ENCODE data around the gene RNF217.
"Not testable (repeated sequence)": the region's sequence is repeated elsewhere in the genome, so short reads cannot be mapped to it uniquely, and the experiment has no call there.

Gene RNF217

DNA sequence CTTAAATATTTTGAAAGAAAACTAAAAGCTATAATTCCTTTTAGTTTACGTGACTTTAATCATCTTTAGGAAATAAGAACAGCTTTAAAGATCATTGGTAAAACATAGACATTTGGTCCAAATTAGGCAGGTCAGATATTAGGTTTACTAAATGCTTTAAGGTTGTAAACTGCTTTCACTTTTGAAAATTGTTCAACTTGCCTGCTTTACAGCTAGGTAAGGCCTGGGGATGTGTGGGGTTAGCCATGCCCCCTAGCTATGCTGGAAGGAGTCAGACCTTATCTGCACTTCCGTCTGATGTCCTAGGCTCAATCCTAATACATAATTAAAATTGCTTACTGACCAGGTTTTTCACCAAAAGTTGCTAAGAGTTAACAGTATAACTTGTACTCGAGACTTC lies 160.8 kb downstream of the RNF217 start:
- no peak for DNase-seq (ENCODE audit: low read depth)

DNA sequence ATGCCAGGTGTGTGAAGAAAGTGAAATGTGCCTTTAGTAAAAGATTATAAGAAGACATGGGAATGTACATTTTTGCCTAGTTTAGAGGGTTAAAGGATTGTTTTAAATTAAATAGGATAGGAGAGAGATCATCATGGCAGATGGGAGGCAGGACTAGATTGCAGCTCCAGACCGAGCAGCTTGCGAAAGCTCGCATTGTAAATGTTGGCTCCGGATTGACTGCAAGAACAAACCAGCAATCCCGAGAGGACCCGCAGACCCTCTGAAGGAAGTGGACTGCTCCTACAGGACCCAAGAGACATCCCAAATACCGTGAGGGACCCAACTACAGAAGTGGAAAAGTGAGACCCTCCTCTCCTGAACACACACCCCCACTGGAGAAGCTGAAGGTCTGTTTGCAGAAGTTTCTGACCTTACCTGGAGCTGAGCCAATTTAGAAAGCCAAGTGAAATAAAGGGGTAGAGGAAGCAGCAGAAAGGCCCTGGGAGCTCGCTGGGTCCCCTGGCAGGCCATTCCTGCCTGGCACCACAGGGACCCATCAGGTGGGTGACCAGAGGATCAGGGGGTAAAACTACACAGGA lies 161.3 kb downstream of the RNF217 start:
- DNase-seq (ENCODE audit: low read depth), result no peak

DNA sequence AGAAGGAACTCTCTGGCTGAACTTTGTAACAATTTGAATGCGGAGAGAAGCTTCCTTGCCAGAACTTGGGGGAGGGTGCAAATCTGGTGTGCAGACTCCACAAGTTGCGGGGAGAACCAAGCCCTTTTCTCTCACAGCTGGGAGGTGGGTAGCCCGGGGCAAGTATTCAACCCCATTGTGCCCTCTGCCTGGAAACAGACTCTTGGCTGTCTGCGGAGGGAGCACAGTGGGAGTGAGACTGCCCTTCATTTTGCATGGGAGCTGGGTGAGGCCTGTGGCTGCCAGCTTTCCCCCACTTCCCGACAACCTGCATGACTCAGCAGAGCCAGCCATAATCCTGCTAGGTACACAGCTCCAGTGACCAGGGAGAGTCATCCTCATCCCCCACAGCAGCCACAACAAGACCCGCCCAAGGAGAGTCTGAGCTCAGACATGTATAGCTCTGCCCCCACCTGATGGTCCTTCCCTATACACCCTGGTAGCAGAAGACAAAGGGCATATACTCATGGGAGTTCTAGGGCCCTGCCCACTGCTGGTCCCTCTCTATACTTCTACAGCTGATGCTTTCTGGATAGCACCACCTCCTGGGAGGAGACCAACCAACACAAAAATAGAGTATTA lies 161.9 kb downstream of the RNF217 start:
- DNase-seq (ENCODE audit: low read depth), result no peak

DNA sequence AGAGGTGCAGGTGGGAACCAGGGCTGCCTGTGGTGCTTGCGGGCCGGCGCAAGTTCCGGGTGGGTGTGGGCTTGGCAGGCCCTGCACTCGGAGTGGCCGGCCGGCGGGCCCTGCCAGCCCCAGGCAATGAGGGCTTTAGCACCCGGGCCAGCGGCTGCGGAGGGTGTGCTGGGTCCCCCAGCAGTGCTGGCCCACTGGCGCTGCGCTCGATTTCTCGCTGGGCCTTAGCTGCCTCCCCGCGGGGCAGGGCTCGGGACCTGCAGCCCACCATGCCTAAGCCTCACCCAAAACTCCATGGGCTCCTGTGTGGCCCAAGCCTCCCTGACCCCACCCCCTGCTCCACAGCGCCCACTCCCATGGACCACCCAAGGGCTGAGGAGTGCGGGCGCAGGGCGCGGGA lies 163.6 kb downstream of the RNF217 start:
- not testable (repeated sequence) for DNase-seq (ENCODE audit: low read depth)

DNA sequence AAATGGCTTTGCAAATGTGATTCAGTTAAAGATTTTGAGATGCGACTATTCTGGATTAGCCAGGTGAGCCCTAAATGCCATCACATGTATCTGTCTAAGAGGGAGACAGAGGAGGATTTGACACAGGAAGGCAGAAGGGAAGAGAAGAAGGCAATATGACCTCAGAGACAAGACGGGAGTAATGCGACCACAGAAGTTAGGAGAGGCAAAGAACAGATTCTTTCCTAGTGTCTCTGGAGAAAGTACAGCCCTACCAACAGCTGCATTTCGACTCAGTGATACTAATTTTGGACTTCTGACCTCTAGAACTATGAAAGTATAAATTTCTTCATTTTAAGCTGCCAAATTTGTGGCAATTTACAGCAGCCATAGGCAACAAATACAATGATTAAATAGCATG lies 167.1 kb downstream of the RNF217 start:
- DNase-seq (ENCODE audit: low read depth), result no peak

DNA sequence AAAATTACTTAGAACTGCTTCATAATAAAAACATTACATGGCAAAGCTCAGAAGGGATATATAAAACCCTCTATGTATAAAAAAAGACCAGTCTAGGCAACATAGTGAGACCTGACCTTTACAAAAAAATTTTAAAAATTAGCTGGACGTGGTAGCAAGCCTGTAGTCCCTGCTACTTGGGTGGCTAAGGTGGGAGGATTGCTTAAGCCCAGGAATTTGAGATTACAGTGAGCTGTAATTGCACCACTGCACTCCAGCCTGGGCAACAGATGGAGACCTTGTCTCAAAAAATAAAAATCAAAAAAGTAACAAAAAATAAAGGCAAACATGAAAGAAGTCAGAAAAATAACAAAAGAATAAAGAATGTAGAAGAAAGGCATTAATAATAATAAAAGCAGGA lies 169.8 kb downstream of the RNF217 start:
- DNase-seq (ENCODE audit: low read depth), result no peak

DNA sequence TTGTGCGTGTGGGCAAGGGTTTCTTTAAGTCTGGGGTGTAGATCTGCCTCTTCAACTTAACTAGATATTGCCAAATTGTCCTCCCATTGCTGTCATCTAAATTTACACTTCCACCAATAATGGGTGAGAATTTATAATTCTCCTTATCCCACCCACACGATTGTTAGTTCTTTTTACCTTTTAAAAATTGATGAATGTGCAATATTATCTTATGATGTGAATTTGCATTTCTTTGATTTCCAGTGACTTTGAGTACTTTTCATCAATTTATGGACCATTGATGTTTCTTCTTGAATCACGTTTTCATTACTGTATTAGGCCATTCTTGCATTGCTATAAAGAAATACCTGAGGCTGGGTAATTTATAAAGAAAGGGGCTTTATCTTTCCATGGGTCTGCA lies 174.1 kb downstream of the RNF217 start:
- DNase-seq (ENCODE audit: low read depth), result no peak

DNA sequence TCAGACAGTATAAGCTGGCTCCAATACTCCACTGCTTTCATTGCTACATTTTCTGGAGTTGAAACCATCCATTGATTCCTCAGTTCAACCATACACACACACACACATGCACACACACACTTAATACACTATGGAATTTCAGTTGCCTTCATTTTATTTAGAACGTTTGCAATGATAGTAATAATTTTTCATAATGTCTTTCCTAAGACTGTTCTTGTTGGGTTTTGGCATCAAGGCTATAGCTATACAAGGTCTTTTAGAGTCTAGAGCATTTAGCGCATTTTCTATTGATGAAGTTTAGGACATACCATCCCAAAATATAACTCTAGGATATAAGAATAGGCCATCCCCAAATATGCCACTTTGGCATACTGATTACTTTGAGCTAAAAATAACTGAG lies 175.8 kb downstream of the RNF217 start:
- DNase-seq (ENCODE audit: low read depth), result no peak

DNA sequence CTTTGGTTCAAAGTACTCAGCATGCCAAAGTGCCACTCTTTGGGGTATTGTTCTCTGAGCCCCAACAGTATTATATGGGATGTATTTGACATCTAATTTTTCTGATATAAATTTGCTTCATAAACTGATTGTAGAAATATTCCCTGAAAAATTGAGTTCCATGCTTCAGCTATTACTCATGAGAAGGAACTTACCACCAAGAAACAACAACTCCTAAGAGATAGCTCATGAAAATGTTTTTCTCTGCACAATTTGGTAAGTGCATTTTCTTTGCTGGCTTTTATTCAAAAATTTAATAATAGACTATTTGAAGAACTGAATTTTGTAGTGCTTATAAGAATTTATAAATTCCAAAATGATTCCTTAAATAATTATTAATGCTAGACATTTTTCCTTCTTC lies 178.6 kb downstream of the RNF217 start:
- no peak for DNase-seq (ENCODE audit: low read depth)

Measured in stimulated activated CD8-positive, alpha-beta memory T cell treated with anti-CD3 and anti-CD28 coated beads, Interleukin-7, amount 100 ng/mL, for 24 hours (primary cell).